ENCODE results near the gene FAM90A26.
"Not testable (repeated sequence)": the region's sequence is repeated elsewhere in the genome, so short reads cannot be mapped to it uniquely, and the experiment has no call there.

FAM90A26 gene

GRCh38 chr4:9169791-9170459 lies at the start of gene FAM90A26:
FAM90A26 (plus strand) TSS chr4:9170409; CDS start chr4:9173173, 2,764 bp downstream.
- DNase-seq = not testable (repeated sequence)

DNA sequence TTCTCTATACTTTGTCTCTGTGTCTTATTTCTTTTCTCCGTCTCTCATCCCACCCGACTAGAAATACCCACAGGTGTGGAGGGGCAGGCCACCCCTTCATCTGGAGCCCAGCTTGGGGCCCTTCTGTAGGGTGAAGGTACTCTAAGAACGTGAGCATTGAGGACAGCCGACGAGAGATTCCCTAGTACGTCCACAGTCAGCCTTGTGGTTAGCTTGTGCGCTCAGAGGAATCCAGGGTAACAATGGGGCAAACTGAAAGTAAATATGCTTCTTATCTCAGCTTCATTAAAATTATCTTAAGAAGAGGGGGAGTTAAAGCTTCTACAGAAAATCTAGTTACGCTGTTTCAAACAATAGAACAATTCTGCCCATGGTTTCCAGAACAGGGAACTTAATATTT lies 47.5 kb upstream of the FAM90A26 start:
- not testable (repeated sequence) for DNase-seq

- DNase-seq = not testable (repeated sequence)
These were observed 46.6 kb upstream of the FAM90A26 start for GRCh38 chr4:9123572-9124007.

DNA sequence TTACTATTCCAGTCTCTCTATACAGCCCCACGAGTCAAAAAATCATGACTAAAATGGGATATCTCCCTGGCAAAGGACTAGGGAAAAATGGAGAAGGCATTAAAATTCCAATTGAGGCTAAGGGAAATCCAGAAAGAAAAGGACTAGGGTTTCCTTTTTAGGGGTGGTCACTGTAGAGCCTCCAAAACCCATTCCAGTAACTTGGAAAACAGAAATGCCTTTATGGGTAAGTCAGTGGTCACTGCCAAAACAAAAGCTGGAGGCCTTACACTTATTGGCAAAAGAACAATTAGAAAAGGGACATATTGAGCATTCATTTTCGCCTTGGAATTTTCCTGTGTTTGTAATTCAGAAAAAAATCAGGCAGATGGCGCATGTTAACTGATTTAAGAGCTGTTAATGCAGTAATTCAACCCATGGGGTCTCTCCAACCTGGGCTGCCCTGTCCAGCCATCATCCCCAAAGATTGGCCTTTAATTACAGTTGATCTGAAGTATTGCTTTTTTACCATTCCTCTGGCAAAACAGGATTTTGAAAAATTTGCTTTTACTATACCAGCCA lies 44.5 kb upstream of the FAM90A26 start:
- not testable (repeated sequence) for DNase-seq

- not testable (repeated sequence) for DNase-seq
These were observed 38.8 kb upstream of the FAM90A26 start for GRCh38 chr4:9131420-9131819.

DNA sequence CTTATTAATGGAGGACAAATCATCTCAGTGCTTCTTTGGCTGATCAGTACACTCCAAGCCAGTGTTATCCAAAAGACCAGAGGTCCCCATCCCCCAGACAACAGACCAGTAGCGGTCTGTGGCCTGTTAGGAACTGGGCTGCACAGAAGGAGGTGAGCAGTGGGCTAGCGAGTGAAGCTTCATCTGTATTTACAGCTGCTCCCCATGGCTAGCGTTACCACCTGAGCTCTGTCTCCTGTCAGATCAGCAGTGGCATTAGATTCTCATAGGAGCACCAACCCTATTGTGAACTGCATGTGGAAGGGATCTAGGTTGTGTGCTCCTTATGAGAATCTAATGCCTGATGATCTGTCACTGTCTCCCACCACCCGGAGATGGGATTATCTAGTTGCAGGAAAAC lies 37.4 kb upstream of the FAM90A26 start:
- DNase-seq = not testable (repeated sequence)

DNA sequence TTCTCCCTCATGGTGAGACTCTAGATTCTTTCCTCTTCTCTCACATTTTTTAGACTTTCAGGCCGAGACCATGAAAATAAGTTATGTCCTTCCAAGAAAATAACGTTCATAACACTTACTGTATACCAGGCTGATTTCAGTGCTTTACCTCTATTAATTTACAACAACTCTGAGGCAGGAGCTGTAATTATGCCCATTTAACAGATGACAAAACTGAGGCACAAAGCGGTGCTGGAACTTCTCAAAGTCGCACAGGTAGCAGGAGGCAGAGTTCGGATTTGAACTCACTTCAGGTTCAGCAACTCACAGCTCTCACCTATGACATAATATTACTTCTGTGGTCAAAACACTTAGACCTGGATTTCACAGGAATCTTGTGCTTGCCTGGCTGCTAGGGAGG lies 36.2 kb upstream of the FAM90A26 start:
- not testable (repeated sequence) for DNase-seq

DNA sequence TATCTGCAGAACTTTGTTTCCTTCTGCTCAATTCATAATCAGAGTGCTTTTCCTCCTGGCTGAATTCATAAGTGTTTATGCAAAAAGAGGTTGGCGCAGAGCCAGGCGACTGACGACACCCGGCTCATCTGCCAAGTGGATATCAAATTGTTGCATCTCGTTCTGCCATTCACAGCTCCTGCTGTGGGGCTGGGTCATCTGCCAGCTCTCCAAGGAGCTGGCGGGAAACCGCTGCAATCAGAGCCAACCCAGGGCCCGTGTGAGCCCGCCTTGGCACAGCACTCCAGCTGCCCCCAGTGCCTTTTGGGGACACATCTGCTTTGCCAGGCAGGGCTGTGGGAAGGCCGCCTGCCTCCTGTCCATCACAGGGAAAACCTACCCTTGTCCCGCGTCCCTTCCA lies 35.7 kb upstream of the FAM90A26 start:
- not testable (repeated sequence) for DNase-seq

- not testable (repeated sequence) for DNase-seq
These were observed 29.2 kb upstream of the FAM90A26 start for GRCh38 chr4:9141050-9141449.

GRCh38 chr4:9142786-9143185 lies 27.4 kb upstream of the FAM90A26 start:
- not testable (repeated sequence) for DNase-seq

GRCh38 chr4:9143421-9144080 lies 26.7 kb upstream of the FAM90A26 start:
- DNase-seq = no peak

GRCh38 chr4:9146967-9147366 lies 23.2 kb upstream of the FAM90A26 start:
- DNase-seq = no peak

GRCh38 chr4:9147368-9147767 lies 22.8 kb upstream of the FAM90A26 start:
- DNase-seq = not testable (repeated sequence)

DNA sequence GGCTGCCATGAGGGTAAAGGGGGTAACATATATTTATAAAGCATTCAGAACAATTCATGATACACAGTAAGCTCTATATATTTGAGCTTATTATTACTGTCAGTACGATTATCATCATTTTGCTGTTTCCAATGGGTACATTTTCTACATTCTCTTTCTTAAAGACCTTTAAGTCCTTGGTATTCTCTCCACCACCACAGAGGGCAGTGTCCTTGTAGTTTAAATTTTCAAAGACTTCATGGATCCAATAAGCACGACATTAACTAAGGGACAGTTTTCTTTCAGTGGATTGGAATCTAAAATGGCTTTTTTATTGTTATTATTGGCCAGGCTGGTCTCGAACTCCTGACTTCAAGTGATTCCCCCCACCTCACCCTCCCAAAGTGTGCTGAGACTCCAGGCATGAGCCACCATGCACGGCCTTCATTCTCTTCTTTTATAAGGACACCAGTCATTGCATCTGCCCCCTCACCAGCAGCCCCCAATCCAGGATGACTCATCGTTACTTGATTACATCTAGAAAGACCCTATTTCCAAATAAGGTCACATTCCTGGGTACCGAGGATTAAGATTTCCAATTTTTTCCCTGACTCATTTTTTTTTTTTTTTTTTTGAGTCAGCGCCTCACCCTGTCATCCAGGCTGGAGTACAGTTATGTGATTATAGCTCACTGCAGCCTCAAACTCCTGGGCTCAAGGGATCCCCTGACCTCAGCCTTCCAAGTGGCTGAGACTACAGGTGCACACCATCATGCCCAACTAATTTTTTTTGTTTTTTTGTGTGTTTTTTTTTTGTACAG lies 21.4 kb upstream of the FAM90A26 start:
- not testable (repeated sequence) for DNase-seq

- DNase-seq = not testable (repeated sequence)
These were observed 18.4 kb upstream of the FAM90A26 start for GRCh38 chr4:9151809-9152179.

DNA sequence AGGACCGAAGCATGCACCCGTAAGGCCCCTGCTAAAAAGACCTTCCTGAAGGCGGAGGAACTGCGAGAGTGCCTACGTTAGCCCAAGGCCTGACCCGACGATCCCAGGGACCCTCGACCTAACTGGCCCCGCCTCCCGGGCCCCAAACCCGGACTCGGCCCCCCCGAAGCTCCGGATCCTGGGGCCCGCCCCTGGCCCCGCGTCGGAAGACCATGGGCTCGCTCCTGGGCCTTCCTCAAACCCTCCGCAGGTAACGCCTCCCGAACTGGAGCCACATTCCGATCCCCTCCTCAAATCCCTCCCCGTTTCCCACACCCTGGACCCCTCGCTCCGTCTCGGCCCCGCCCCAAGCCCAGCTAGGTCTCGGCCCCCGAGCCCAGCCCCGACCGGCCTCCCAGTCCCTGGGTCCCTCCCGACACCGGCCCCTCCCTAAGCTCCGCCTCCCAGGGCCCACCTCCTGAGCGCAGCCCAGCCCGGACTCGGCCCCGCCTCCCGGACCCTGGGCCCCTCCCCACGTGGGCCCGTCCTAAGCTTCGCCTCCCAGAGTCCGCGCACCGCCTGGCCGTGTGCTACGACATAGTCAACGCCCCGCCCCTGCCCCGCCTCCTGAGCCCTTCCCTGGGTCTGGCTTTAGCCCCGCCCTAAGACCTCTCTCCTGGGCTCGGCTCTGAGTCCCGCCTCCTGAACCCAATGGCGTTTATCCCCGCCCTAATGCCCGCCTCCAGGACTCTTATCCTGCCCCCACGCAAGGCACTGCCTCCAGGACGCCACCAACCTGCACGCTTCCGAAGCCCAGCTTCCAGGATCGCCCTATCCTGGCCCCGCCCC lies 17.8 kb upstream of the FAM90A26 start:
- DNase-seq = peak; percentile 88

DNA sequence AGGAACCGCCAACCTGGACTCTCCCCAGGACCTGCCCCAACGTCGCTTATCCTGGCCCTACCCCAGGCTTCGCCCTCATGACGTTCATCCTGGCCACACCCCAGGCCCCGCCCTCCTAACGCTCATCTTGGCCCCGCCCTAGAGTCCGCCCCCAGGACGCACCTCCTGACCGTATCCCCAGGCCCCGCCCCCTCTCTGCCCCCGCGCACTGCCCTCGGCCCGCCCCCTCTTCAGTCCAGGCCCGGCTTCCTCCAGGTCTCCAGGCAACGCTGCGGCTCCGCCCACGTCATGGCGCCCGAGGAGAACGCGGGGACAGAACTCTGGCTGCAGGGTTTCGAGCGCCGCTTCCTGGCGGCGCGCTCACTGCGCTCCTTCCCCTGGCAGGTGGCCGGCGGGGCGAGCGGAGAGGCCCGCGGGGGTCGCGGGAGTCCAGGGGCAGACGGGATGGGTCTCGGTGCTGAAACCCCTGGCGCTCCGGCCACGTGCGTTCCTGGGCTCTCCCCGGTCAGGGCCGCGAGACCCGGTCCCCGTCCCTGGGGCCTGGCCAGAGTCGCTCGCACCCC lies 17.1 kb upstream of the FAM90A26 start:
- peak; percentile 88 for DNase-seq

- DNase-seq = peak; percentile 0
These were observed 16.5 kb upstream of the FAM90A26 start for GRCh38 chr4:9153571-9154157.

- DNase-seq = not testable (repeated sequence)
These were observed 14.9 kb upstream of the FAM90A26 start for GRCh38 chr4:9155101-9155886.

DNA sequence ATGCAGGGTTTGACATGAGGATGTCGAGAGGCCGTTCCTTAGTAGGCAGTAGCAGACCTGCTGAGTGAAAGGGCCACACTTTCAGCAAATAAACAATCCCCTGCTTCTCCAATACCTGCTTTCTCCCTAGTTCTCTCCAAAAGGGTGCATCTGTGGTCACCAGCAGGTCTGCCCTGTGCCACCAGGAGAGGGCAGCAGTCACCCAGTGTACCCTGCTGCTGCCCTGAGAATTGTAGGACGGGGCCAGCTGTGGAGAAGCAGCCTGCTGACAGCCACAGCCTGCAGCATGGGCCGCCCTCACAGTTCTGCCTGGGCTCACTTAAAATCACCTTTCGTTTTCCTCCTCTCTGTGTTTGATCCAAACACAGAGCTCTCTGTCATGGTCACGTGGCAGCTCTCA lies 11.8 kb upstream of the FAM90A26 start:
- DNase-seq = peak; percentile 24

- DNase-seq = not testable (repeated sequence)
These were observed 10.2 kb upstream of the FAM90A26 start for GRCh38 chr4:9160046-9160445.
